Measurements from ENCODE around the gene EPS8L3. TPM values are rescaled to one million over a fixed set of nuclear protein-coding genes. Genes with fewer than 3 reads are reported as not detected.

Gene EPS8L3
- total and polyA plus RNA-seq, 2 experiments from 2014 or later = not detected

DNA sequence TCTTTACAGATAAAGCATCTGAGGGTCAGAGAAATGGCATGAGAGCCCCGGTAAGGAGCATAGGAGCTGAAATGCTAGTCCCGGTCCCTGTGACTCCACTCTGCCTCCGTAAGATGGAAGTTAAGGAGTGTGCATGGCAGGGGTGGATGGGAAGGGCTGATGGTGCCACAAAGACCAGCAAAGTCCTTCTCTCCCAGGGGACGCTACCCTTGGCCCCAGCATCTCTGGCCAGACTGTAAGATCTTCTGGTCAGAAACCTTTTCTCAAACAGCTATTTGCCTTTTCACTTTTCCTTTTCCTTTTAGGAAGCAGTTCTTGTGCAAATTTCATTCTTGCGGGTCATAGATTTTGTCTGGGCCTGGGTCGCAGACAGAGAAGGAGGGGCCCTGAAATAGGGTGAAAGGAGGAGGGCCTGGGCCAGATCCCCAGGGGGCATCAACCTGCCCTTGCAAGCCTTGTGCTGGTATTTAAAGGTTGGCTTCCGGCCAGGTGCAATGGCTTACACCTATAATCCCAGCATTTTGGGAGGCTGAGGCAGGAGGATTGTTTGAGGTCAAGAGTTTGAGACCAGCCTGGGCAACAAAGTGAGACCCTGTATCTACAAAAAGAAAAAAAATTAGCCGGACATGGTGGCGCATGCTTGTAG, 14.4 kb upstream of the EPS8L3 start:
- WGBS, 2 experiments (ENCODE audit: low coverage in 1 of 2, low lambda C conversion rate in 2 of 2, missing lambda C conversion rate in 2 of 2) = 90 to 91% methylated on average over 9 of the region's 9 CpGs
- TF ChIP-seq EZH2 (IDR thresholded peaks at IDR 0.05; ENCODE audit: insufficient read depth, poor library complexity, severe bottlenecking) (no peak), EZH2phosphoT487 (IDR thresholded peaks at IDR 0.05; ENCODE audit: insufficient read depth, low read depth) (no peak)
- Histone ChIP-seq H3K4me3 (no peak overlapping the region), H2AFZ (no peak overlapping the region), H3K9ac (no peak overlapping the region), H3K27ac (no peak overlapping the region), H3K4me2 (ENCODE audit: unreplicated experiment) (no peak overlapping the region), H3K9me3 (ENCODE audit: low read depth) (no peaks in the 10 kb centered on the region), H3K36me3 (ENCODE audit: low read depth) (no peaks in the 10 kb centered on the region), H3K9me2 (ENCODE audit: insufficient read depth) (no peaks in the 10 kb centered on the region), H3K79me2 (ENCODE audit: insufficient read depth) (no peaks in the 10 kb centered on the region), H4K20me1 (ENCODE audit: insufficient read depth) (no peaks in the 10 kb centered on the region), H3F3A (ENCODE audit: insufficient read depth) (0 out of 2 replicates have a peak, but pooled peaks cover 10% of the 10 kb centered on the region), H3K4me1 (ENCODE audit: insufficient read depth) (peaks cover 25% of the 10 kb centered on the region), H3K27me3 (replicated peaks; ENCODE audit: insufficient read depth) (no peaks in the 10 kb centered on the region)
- no peak for DNase-seq
- in situ Hi-C loops (cut with MboI) = no loop called here

DNA sequence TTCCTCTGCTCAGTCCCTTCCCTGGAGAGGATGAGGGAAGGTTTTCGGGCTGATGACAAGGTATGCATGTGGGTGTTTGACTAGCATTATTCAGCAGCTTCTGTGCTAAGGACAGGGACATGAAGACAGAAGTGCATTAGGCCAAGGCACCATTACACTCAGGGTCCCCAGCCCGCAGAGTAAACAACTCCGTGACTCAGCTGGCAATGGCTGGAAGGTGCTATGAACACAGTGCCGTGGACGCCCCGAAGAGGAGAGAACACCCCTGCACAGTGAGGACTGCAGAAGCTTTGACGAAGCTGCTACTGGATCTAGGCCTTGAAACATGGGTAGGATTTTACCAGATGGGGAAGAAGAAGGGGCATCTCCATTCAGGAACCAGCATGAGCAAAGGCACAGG, 13.7 kb upstream of the EPS8L3 start:
- 0 out of 2 replicates have a peak, but pooled peaks cover 7% of the 10 kb centered on the region for H3F3A ChIP-seq (ENCODE audit: insufficient read depth)
- no peaks in the 10 kb centered on the region for H3K36me3 ChIP-seq (ENCODE audit: low read depth)
- peaks cover 18% of the 10 kb centered on the region for H3K4me1 ChIP-seq (ENCODE audit: insufficient read depth)
- no peaks in the 10 kb centered on the region for H3K9me3 ChIP-seq (ENCODE audit: low read depth)
- no peak overlapping the region for H3K27ac ChIP-seq
- H2AFZ ChIP-seq = peak overlapping the region; percentile 50
- no peak overlapping the region for H3K9ac ChIP-seq
- in situ Hi-C loops (cut with MboI) = no loop called here
- H3K4me3 ChIP-seq = no peak overlapping the region
- WGBS, 2 experiments (ENCODE audit: low coverage in 1 of 2, low lambda C conversion rate in 2 of 2, missing lambda C conversion rate in 2 of 2) = 74 to 76% methylated on average over 7 of the region's 7 CpGs
- H4K20me1 ChIP-seq (ENCODE audit: insufficient read depth) = no peaks in the 10 kb centered on the region
- no peak overlapping the region for H3K4me2 ChIP-seq (ENCODE audit: unreplicated experiment)
- no peak for DNase-seq
- H3K9me2 ChIP-seq (ENCODE audit: insufficient read depth) = no peaks in the 10 kb centered on the region
- TF ChIP-seq EZH2 (IDR thresholded peaks at IDR 0.05; ENCODE audit: insufficient read depth, poor library complexity, severe bottlenecking) (no peak), EZH2phosphoT487 (IDR thresholded peaks at IDR 0.05; ENCODE audit: insufficient read depth, low read depth) (no peak)
- no peaks in the 10 kb centered on the region for H3K27me3 ChIP-seq (replicated peaks; ENCODE audit: insufficient read depth)
- H3K79me2 ChIP-seq (ENCODE audit: insufficient read depth) = no peaks in the 10 kb centered on the region

DNA sequence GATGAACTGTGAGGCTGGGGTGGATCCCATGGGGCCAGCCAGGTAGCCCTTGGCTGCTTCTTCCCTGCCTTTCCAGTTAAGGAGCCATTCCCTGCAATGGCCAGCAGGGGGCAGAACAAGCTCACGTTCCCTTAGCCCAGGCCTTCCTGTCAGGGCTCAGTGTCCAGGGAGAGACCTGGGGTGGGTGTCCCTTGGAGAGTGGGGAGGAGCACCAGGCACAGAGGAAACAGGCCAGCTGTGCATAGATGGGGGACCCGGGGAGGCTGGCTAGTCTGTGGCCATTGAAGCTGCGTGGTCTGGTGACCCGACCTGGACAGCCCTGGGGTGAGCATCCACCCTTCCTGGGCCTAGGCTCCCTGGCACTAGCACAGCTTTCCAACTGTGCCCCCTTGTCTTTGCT, 13.2 kb upstream of the EPS8L3 start:
- no peaks in the 10 kb centered on the region for H3K9me2 ChIP-seq (ENCODE audit: insufficient read depth)
- no peaks in the 10 kb centered on the region for H3K79me2 ChIP-seq (ENCODE audit: insufficient read depth)
- in situ Hi-C loops (cut with MboI) = no loop called here
- 0 out of 2 replicates have a peak, but pooled peaks cover 3% of the 10 kb centered on the region for H3F3A ChIP-seq (ENCODE audit: insufficient read depth)
- no peak overlapping the region for H3K4me3 ChIP-seq
- TF ChIP-seq EZH2phosphoT487 (IDR thresholded peaks at IDR 0.05; ENCODE audit: insufficient read depth, low read depth) = no peak
- TF ChIP-seq EZH2 (IDR thresholded peaks at IDR 0.05; ENCODE audit: insufficient read depth, poor library complexity, severe bottlenecking) = no peak
- H3K4me1 ChIP-seq (ENCODE audit: insufficient read depth) = peaks cover 13% of the 10 kb centered on the region
- H3K9me3 ChIP-seq (ENCODE audit: low read depth) = no peaks in the 10 kb centered on the region
- peak; percentile 85 for DNase-seq
- H3K27ac ChIP-seq = no peak overlapping the region
- H3K4me2 ChIP-seq (ENCODE audit: unreplicated experiment) = no peak overlapping the region
- H3K9ac ChIP-seq = no peak overlapping the region
- H3K27me3 ChIP-seq (replicated peaks; ENCODE audit: insufficient read depth) = no peaks in the 10 kb centered on the region
- H2AFZ ChIP-seq = peak overlapping the region; percentile 50
- H3K36me3 ChIP-seq (ENCODE audit: low read depth) = no peaks in the 10 kb centered on the region
- no peaks in the 10 kb centered on the region for H4K20me1 ChIP-seq (ENCODE audit: insufficient read depth)
- WGBS, 2 experiments (ENCODE audit: low coverage in 1 of 2, low lambda C conversion rate in 2 of 2, missing lambda C conversion rate in 2 of 2) = 26 to 31% methylated on average over 4 of the region's 4 CpGs

DNA sequence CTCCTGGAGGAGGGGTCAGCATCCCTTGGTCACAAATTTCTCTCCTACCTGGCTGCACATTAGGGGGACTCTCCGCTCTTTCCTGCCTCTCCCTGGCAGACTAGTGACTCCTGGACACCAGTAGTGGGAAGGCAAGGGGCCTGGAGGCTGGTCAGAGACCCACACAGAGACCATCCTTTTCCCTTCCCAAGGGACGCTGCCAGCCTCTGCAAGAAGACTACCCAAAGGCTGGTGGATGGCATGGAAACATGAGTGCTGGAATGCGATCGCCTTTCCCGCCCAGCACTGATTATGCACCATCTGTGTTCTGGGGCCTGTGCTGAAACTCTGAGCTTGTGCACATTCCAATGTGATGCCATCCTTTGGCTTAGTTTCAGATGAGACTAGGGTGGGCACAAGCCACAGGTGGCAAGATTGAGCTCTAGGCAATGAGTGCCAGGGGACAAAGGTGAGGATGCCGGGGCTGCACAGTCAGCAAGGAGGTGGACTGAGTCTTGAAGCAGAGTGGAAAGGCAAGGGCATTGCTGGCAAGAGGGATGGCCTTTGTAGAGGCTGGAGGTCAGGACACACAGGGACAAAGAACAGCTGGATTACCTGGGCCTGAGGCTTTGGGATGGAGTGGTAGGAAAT, 12.6 kb upstream of the EPS8L3 start:
- no peaks in the 10 kb centered on the region for H4K20me1 ChIP-seq (ENCODE audit: insufficient read depth)
- no peaks in the 10 kb centered on the region for H3F3A ChIP-seq (ENCODE audit: insufficient read depth)
- H3K9me3 ChIP-seq (ENCODE audit: low read depth) = no peaks in the 10 kb centered on the region
- in situ Hi-C loops (cut with MboI) = no loop called here
- no peaks in the 10 kb centered on the region for H3K27me3 ChIP-seq (replicated peaks; ENCODE audit: insufficient read depth)
- no peaks in the 10 kb centered on the region for H3K36me3 ChIP-seq (ENCODE audit: low read depth)
- H3K4me2 ChIP-seq (ENCODE audit: unreplicated experiment) = no peak overlapping the region
- H3K9ac ChIP-seq = no peak overlapping the region
- H2AFZ ChIP-seq = no peak overlapping the region
- TF ChIP-seq EZH2phosphoT487 (IDR thresholded peaks at IDR 0.05; ENCODE audit: insufficient read depth, low read depth) (no peak), EZH2 (IDR thresholded peaks at IDR 0.05; ENCODE audit: insufficient read depth, poor library complexity, severe bottlenecking) (no peak)
- 74 to 80% methylated on average over 6 of the region's 6 CpGs for WGBS, 2 experiments (ENCODE audit: low coverage in 1 of 2, low lambda C conversion rate in 2 of 2, missing lambda C conversion rate in 2 of 2)
- no peaks in the 10 kb centered on the region for H3K9me2 ChIP-seq (ENCODE audit: insufficient read depth)
- H3K27ac ChIP-seq = no peak overlapping the region
- no peak for DNase-seq
- H3K4me3 ChIP-seq = no peak overlapping the region
- H3K4me1 ChIP-seq (ENCODE audit: insufficient read depth) = 0 out of 2 replicates have a peak, but pooled peaks cover 9% of the 10 kb centered on the region
- H3K79me2 ChIP-seq (ENCODE audit: insufficient read depth) = no peaks in the 10 kb centered on the region

Measured in GM23248 (cell line).